C4-2B (cell line): Measurements from ENCODE around the gene TNFRSF13B.

ENCODE experiments used
- ZFX ChIP-seq: fragments of 450-650 bp; IDR thresholded peaks from 2 replicates; pipeline ENCODE4 v1.6.1; 2017
- TF ChIP-seq, protein P1 (sequence below): fragments of 450-650 bp; conservative IDR thresholded peaks from 2 replicates; pipeline ENCODE4 v1.5.1; 2017; ENCODE audit warnings: mild to moderate bottlenecking

DNA sequence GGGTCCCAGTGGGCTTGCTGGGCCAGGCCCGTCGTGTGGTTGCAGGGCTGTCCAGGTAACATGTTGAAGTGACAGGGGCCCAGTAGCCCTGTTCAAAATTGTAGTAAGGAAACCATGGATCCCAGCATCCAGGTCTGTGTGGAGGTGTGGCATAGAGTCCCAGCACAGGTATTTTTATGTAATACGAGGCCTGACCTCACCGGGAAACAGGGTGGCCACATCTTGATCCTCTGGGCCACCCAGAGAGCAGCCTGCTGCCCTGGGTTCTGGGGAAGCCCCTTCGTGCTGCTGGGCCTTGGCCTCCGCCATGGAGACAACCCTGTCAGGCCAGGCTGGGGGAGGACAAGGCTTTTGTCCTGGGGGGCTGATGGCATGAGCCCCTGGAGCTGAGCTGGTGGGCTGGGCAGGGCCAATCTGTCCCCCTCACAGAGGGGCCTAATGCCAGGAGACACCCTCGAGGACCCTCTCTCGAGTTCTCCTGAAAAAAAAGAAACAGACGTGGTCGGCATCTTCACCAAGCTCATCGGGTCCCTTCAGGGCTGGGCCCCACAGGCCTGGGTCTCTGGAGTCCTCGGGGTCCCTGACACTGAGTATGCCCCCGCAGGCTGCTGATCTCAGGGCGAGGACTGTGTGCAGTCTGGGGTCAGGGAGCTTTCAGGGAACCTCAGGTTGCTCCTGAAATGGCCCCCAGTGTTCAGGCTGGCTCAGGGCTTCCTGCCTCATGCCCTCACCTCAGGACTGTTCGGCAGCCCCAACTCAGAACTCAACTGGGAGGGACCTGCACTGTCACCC lies 47.8 kb downstream of the TNFRSF13B start:
- TF ChIP-seq, protein P1, sequence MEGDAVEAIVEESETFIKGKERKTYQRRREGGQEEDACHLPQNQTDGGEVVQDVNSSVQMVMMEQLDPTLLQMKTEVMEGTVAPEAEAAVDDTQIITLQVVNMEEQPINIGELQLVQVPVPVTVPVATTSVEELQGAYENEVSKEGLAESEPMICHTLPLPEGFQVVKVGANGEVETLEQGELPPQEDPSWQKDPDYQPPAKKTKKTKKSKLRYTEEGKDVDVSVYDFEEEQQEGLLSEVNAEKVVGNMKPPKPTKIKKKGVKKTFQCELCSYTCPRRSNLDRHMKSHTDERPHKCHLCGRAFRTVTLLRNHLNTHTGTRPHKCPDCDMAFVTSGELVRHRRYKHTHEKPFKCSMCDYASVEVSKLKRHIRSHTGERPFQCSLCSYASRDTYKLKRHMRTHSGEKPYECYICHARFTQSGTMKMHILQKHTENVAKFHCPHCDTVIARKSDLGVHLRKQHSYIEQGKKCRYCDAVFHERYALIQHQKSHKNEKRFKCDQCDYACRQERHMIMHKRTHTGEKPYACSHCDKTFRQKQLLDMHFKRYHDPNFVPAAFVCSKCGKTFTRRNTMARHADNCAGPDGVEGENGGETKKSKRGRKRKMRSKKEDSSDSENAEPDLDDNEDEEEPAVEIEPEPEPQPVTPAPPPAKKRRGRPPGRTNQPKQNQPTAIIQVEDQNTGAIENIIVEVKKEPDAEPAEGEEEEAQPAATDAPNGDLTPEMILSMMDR, result no peak
- TF ChIP-seq ZFX, result no peak
